Common myeloid progenitor, CD34-positive (primary cell): ENCODE measurements around the gene SSX1.
"Not testable (repeated sequence)": the region's sequence is repeated elsewhere in the genome, so short reads cannot be mapped to it uniquely, and the experiment has no call there.

Experiments used
- CTCF ChIA-PET: fragments of 350-600 bp; sonication (Branson Sonifier 250); formaldehyde crosslinking; loops from one replicate; lab custom pipeline; 2021; ENCODE audit warnings: antibody characterized with exemption; lab: Charles Lee
- POLR2A ChIA-PET: fragments of 350-600 bp; sonication (Branson Sonifier 250); formaldehyde crosslinking; loops from one replicate; lab custom pipeline; 2021; ENCODE audit warnings: antibody characterized with exemption; lab: Charles Lee
- DNase-seq, 3 donors: peaks; one replicate each; pipeline versions ENCODE4 v3.0.0 to v3.0.0-alpha.2; 2013
- H3K27ac ChIP-seq, 2 experiments: 1 replicate in 1 of 2; 2 replicates in 1 of 2; pipeline ENCODE4 v1.7.0; 2013; ENCODE audit warnings: inconsistent platforms in 2 of 2, low read length in 2 of 2, mild to moderate bottlenecking in 2 of 2, low read depth in 1 of 2, moderate library complexity in 1 of 2; ENCODE audit not compliant: severe bottlenecking in 2 of 2, insufficient read depth in 1 of 2, poor library complexity in 1 of 2
- H3K27me3 ChIP-seq, 5 experiments: replicated peaks in 2 of 5; 1 replicate in 3 of 5; 2 replicates in 2 of 5; pipeline versions ENCODE4 v1.6.1 to v1.7.0; 2013; ENCODE audit warnings: low read length in 4 of 5, mild to moderate bottlenecking in 2 of 5, moderate library complexity in 2 of 5, inconsistent platforms in 1 of 5; ENCODE audit not compliant: insufficient read depth in 5 of 5, control insufficient read depth in 4 of 5
- H3K36me3 ChIP-seq, 4 experiments: 1 replicate in 2 of 4; 2 replicates in 2 of 4; pipeline versions ENCODE4 v1.6.1 to v1.7.0; 2013; ENCODE audit warnings: low read length in 3 of 4, control low read depth in 1 of 4, mild to moderate bottlenecking in 1 of 4; ENCODE audit not compliant: control insufficient read depth in 4 of 4, insufficient read depth in 4 of 4
- H3K4me1 ChIP-seq, 4 experiments: 1 replicate in 3 of 4; 2 replicates in 1 of 4; pipeline versions ENCODE4 v1.6.1 to v1.7.1; 2013; ENCODE audit warnings: low read length in 3 of 4, mild to moderate bottlenecking in 3 of 4, control low read depth in 1 of 4, inconsistent platforms in 1 of 4, moderate library complexity in 1 of 4; ENCODE audit not compliant: control insufficient read depth in 4 of 4, insufficient read depth in 4 of 4; ENCODE audit errors: control extremely low read depth in 1 of 4
- H3K4me3 ChIP-seq, 7 experiments: 1 replicate in 4 of 7; 2 replicates in 3 of 7; pipeline versions ENCODE4 v1.5.1 to v1.7.0; 2013; ENCODE audit warnings: mild to moderate bottlenecking in 7 of 7, low read length in 6 of 7, moderate library complexity in 6 of 7, inconsistent platforms in 2 of 7, low read depth in 2 of 7, control low read depth in 1 of 7; ENCODE audit not compliant: insufficient read depth in 4 of 7, control insufficient read depth in 1 of 7; ENCODE audit errors: extremely low read depth in 1 of 7
- H3K9me3 ChIP-seq, 5 experiments: 1 replicate in 4 of 5; 2 replicates in 1 of 5; pipeline versions ENCODE4 v1.6.1 to v1.7.1; 2013; ENCODE audit warnings: low read length in 4 of 5, mild to moderate bottlenecking in 2 of 5, inconsistent platforms in 1 of 5, low read depth in 1 of 5, moderate library complexity in 1 of 5; ENCODE audit not compliant: control insufficient read depth in 4 of 5, insufficient read depth in 2 of 5; ENCODE audit errors: control extremely low read depth in 1 of 5
- WGBS: methylation state at CpG from one replicate; pipeline ENCODE4 v1.1.5; 2013; ENCODE audit not compliant: insufficient coverage; 5-methylcytosine and 5-hydroxymethylcytosine counted together

Gene SSX1

GRCh38 chrX:48306175-48306574 lies 51.0 kb downstream of the SSX1 start:
- no peak for DNase-seq
- Histone ChIP-seq H3K9me3 (no peaks in the 10 kb centered on the region), H3K4me3 (no peak overlapping the region), H3K36me3 (no peaks in the 10 kb centered on the region), H3K27me3 (no peaks in the 10 kb centered on the region), H3K4me1 (no peaks in the 10 kb centered on the region), H3K27ac (no peak overlapping the region)
- ChIA-PET POLR2A (no interaction called here), CTCF (no interaction called here)
- 91% methylated on average over 9 of the region's 11 CpGs for WGBS

- POLR2A ChIA-PET, H3K36me3 ChIP-seq, H3K27ac ChIP-seq, H3K4me1 ChIP-seq, H3K4me3 ChIP-seq, H3K27me3 ChIP-seq, H3K9me3 ChIP-seq, CTCF ChIA-PET, DNase-seq: not testable (repeated sequence)
- WGBS, result no CpG with 5 or more reads among the region's 2 CpGs
These were observed 58.8 kb downstream of the SSX1 start for GRCh38 chrX:48313996-48314395.
